DMS 273 treated with DMSO at 0.1 percent for 48 hours (cell line): ENCODE results near the gene DDX49.

ENCODE experiments used
- DNase-seq: peaks from one replicate; lab custom pipeline; 2025; lab: John Stamatoyannopoulos, UW

DDX49 gene, protein sequence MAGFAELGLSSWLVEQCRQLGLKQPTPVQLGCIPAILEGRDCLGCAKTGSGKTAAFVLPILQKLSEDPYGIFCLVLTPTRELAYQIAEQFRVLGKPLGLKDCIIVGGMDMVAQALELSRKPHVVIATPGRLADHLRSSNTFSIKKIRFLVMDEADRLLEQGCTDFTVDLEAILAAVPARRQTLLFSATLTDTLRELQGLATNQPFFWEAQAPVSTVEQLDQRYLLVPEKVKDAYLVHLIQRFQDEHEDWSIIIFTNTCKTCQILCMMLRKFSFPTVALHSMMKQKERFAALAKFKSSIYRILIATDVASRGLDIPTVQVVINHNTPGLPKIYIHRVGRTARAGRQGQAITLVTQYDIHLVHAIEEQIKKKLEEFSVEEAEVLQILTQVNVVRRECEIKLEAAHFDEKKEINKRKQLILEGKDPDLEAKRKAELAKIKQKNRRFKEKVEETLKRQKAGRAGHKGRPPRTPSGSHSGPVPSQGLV

DNA sequence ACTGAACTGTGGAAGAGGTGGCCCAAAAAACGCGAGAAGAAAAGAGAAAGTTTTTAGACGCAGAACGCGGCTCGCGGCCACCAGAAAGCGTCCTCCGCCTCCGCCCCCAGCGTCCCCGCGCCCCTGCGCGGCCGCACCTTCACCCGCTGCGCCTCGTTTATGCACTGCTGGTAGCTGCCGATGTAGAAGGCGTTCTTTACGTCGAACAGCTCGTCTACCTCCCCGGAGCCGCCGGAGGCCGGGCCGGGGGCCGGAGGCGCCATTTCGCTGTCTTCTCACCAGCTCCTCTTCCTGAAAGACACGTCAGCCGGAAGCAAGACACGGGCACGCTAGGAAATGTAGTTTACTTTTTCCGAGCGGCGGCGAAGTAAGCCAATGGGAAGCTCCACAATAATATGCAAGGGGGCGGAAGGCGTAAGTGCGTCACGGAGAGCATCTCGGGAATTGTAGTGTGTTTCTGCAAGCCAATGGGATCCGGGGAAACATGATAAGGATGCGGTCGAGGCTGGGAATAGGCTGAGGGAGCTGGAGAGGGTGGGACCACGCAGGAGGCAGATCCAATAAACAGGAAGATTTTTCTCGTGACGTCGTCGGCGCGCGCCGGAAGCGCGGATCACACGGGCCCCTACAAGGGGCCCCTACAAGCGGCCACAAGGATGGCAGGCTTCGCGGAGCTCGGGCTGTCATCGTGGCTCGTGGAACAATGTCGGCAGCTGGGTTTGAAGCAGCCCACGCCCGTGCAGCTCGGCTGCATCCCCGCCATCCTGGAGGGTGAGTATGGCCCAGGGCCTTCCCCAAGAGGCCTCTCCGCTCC lies at the start of gene DDX49, which contains the start of gene COPE:
DDX49 (plus strand) TSS at position 630 of the 814 bp plus-strand sequence; CDS start at position 657, 27 bp downstream.
COPE (minus strand) TSS at position 302 of the 814 bp plus-strand sequence; CDS start at position 263, 39 bp downstream.
- peak; percentile 99 for DNase-seq

DNA sequence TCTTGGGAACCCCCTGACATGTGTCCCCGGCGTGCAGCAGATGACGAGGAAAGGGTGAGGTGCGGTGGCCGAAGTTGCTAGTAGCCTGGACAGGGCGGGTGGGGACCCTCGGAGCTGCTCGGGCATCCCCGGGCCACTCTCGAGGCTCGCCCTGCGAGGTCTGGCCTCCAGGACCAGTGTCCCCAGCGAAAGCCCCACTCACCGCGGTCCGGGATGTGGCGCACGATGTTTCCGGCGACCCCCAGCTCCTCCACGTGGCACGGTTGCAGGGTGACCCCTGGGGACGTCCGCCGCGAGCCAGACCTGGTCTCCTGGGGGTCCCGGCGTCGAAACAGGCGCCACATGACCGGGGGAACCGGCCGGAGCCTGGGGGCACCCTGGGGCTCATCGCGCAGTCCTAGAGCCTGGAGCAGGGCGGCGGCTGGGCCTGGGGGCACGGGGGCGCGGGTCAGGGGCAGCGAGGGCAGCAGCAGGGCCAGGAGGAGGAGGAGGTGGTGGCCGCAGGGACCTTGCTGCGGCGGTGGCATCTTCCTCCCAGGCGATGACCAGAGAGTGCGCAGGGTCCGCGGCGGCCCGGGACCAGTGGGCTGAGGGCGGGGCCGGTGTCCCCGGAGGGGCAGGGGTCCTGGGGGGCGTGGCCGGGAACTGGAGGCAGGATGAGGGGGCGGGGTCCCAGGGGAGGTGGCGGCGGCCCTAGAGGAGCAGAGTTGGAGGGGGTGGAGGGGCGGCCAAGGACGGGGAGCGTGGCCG lies 49.6 kb upstream of the DDX49 start:
- DNase-seq, result no peak

- no peak for DNase-seq
Measured at GRCh38 chr19:18870531-18871172, 48.9 kb upstream of the DDX49 start.

GRCh38 chr19:18871543-18871942 lies 48.0 kb upstream of the DDX49 start:
- no peak for DNase-seq

- no peak for DNase-seq
Measured at GRCh38 chr19:18875726-18876125, 43.8 kb upstream of the DDX49 start.

DNA sequence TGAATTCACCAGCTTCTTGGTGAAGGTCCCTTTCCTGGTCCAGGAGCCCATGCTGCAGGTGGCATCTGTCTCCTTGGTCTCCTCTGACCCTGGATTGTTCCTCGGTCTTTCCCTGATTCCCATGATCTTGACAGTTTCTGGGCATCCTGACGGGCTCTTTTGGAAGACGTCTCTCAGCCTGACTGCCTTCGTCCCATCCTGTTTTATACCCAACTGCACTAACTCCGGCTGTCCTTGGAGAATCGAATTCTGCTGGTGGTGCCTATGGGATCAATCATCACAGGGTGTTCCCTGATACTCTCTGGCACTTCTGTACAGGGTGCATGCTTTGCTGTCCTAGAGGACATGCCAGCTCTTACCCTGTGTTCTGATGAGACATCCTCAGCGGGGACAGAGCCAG lies 42.6 kb upstream of the DDX49 start:
- DNase-seq, result no peak

- DNase-seq, result no peak
Measured at GRCh38 chr19:18878058-18878797, 41.3 kb upstream of the DDX49 start.

- no peak for DNase-seq
Measured at GRCh38 chr19:18878858-18879578, 40.5 kb upstream of the DDX49 start.

- DNase-seq, result no peak
Measured at GRCh38 chr19:18879579-18880373, 39.7 kb upstream of the DDX49 start.

DNA sequence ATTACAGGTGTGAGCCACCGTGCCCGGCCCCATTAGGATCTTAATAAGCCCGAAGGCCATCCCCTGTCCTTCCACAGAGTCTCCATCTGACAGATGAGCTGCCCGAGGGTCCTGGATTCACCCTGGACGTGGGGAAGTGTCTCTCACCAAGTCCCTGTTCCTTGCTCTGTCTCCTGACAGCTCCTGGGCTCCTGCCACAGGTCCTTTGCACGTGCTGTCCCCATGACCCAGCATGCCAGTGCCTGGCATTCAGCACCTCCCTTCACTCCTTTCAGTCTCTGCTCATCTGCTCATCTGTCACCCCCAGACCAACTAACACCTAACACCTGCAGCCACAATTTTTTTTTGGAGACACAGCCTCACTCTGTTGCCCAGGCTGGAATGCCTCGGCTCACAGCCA lies 38.0 kb upstream of the DDX49 start:
- no peak for DNase-seq

DNA sequence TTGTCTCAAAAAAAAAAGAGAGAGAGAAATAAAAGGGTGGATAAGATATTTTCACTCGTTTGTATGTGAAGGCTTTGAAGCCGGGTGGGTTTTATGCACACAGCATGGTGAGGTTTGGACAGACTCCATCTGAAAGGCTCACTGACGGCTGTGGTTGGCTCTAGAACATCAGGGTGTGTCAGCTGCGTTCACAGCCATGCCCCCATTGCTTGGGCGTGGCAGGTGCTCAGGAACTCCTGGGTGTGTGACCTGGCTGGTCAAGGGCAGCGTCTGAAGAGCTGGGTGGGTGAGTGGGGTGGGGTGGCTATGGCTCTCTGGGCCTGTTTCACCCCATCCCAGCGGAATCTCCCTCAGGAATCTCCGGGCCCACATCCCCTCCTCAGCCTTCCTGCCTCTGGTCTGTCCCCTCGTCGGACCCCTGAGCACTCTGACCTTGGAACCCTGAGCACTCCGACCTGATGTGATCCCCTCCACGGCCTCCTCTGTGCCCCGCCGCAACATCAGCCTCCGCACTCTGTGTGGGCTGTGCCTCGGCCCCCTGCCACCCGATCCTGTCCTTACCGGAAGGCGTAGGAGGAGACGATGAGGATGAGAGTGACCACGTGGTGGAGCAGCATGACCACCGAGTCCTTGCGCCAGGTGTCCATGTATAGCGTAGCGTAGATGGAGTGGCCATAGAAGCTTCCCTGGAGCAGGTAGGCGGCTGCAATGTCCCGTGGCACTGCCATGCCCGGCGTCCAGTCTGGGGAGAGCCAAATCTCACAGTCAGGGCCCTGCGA lies 35.8 kb upstream of the DDX49 start:
- DNase-seq, result no peak

- no peak for DNase-seq
Measured at GRCh38 chr19:18886972-18887371, 32.5 kb upstream of the DDX49 start.

DNA sequence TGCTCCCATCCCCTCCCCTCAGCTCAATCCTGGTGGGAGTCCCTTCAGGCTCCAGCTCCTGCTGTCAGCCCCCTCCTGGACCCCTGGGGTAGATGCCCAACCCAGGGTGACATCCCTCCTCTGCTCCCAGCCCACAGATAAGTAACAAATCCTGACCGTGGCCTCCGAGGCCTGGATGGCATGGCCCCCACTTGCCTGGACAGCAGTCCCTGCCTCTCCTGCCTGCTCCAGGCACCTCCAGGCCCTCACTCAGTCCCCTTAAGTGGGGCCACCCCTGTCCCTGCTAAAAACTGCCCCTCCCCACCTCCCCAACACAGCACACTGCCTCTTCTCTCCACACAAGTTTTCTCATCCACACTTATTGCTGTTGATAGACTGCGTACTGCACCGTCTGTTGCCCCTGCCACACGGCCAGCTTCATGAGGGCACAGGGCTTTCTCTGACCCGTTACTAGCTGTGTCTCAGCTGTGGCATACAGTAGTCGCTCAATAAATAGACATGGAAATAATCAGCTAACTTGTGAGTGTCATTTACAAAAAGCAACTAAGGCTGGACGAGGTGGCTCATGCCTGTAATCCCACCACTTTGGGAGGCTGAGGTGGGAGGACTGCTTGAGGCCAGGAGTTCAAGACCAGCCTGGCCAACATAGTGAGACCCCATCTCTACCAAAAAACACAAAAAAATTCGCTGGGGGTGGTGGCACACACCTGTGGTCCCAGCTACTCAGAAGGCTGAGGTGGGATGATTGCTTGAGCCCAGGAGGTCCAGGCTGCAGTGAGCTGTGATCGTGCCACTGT lies 29.4 kb upstream of the DDX49 start:
- no peak for DNase-seq

GRCh38 chr19:18893587-18894253 lies 25.8 kb upstream of the DDX49 start:
- DNase-seq, result no peak

DNA sequence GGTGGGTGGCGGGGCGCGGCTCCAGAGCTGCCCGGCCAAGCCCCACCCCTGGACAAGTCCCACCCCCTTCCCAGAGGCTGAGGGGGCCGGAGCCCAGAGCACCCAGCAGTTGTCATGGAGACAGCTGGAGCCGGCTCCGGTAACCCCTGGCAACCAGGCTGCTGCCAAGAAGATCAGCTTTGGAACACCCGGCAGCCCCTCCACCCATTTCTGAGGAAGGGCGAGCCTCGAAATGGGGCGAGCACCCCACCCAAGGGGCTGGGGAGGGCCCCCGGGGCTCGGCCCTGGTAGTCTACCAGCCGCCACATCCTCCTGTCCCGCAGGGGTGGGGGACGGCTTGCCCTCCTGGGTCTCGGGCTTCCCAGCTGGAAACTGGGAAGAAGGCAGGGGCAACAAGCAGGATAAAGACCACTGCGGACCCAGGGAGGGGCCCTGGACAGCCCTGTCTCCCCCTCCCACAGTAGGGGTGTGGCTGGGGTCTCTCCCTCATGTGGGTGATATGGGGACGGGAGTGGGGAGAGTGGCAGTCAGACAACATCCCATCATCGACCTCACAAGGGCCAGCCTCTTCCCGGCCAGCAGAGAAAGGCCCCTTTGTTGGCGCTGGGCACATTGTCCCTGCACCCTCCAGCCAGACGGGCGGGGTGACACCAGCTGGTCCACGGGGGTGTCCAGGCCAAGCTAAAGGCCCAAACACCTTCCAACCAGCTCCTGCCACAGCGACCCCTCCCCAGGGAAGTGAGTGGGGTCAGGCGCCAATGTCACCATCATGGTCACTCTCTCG lies 25.1 kb upstream of the DDX49 start:
- DNase-seq, result peak; percentile 51

DNA sequence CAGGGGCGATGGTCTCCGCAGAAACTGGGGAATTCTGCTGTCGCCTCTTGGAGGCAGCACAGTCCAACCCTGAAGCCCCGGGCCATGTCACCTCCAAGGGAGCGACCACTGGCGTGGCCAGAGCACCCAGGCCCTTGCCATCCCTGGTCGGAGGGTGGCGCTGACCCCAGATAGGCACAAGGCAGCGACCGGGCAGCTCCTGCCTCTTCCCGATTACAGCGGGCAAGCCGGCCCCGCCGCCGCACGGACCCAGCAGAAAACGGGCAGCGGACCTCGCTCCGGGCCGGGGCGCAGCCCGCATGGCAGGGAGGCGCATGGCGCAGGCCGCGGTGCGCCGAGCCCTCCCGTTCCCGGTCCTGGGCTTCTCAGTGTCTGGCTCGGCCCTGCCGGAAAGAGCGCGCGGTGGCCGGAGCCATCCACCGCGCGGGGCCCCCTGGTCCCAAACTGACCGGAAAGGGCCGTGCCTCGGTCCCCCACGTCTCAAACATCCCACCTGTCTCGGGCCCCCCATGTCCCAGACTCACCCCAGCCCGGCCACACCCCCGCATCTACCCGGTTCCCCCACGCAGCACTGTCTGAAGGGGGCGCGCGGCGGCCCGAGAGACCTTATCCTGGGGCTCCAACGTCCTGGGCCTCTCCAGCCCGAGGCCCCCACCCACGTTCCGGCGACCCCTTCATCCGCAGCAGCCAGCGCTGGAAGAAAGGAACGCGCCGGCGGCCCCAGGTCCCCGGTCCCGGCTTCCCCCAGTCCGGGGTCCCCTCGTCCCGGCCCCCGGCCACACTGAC lies 24.3 kb upstream of the DDX49 start:
- no peak for DNase-seq
